OCI-LY7 (cell line): ENCODE data around the gene ITGA7. TPM values are rescaled to one million over a fixed set of nuclear protein-coding genes. Genes with fewer than 3 reads are reported as not detected.

Source experiments
- BruUV-seq: library from RNA; stranded (reverse); fragments of 400-500 nt; replicated peaks from 2 replicates; lab custom pipeline; 2021; lab: Mats Ljungman, UMichigan
- CTCF ChIA-PET: fragments of 300-600 bp; sonication (Branson Sonifier 250); formaldehyde crosslinking; loops from one replicate; lab custom pipeline; 2022; ENCODE audit warnings: antibody characterized with exemption; ENCODE audit not compliant: unreplicated experiment; lab: Charles Lee
- POLR2A ChIA-PET: fragments of 300-600 bp; sonication (Branson Sonifier 250); formaldehyde crosslinking; loops from one replicate; lab custom pipeline; 2022; ENCODE audit warnings: antibody characterized with exemption; lab: Charles Lee
- DNase-seq: peaks from one replicate; pipeline ENCODE4 v3.0.0-alpha.2; 2015; ENCODE audit warnings: low spot score
- H2AFZ ChIP-seq: fragments of 200-600 bp; sonication (generic), shearing (Covaris generic); 2 replicates; pipeline ENCODE4 v1.6.1; 2014; ENCODE audit warnings: mild to moderate bottlenecking, antibody characterized with exemption, low read length, moderate library complexity
- H3K27ac ChIP-seq: fragments of 200-600 bp; sonication (generic); 2 replicates; pipeline ENCODE4 v1.5.1; 2014; ENCODE audit warnings: mixed run types, low read depth, mild to moderate bottlenecking, moderate library complexity, low read length, inconsistent platforms; ENCODE audit not compliant: poor library complexity, severe bottlenecking
- H3K36me3 ChIP-seq: fragments of 200-600 bp; sonication (generic); 2 replicates; pipeline ENCODE4 v1.6.1; 2014; ENCODE audit warnings: mild to moderate bottlenecking, antibody characterized with exemption, low read length, moderate library complexity, mixed read lengths; ENCODE audit not compliant: insufficient read depth
- H3K4me1 ChIP-seq: fragments of 200-600 bp; sonication (generic); 2 replicates; pipeline ENCODE4 v1.5.1; 2014; ENCODE audit warnings: mild to moderate bottlenecking, low read length; ENCODE audit not compliant: insufficient read depth, poor library complexity, severe bottlenecking
- H3K4me2 ChIP-seq: fragments of 200-600 bp; sonication (generic); 2 replicates; pipeline ENCODE4 v1.6.1; 2014; ENCODE audit warnings: mild to moderate bottlenecking, low read length
- H3K4me3 ChIP-seq: fragments of 200-600 bp; sonication (generic); 2 replicates; pipeline ENCODE4 v1.5.1; 2014; ENCODE audit warnings: mild to moderate bottlenecking, low read depth, low read length; ENCODE audit not compliant: poor library complexity, severe bottlenecking
- H3K79me2 ChIP-seq: fragments of 200-600 bp; sonication (generic); 2 replicates; pipeline ENCODE4 v1.6.1; 2016; ENCODE audit warnings: low read depth, mild to moderate bottlenecking, low read length, moderate library complexity, mixed read lengths; ENCODE audit not compliant: insufficient read depth
- H3K9me2 ChIP-seq: fragments of 200-600 bp; sonication (generic); 2 replicates; pipeline ENCODE4 v1.6.1; 2016; ENCODE audit warnings: mild to moderate bottlenecking, low read length, mixed read lengths; ENCODE audit not compliant: insufficient read depth
- H3K9me3 ChIP-seq: fragments of 200-600 bp; sonication (generic); 2 replicates; pipeline ENCODE4 v1.6.1; 2014; ENCODE audit warnings: mild to moderate bottlenecking, mixed run types, low read length, mixed read lengths
- H4K20me1 ChIP-seq: fragments of 200-600 bp; sonication (generic); 2 replicates; pipeline ENCODE4 v1.6.1; 2014; ENCODE audit warnings: mild to moderate bottlenecking, antibody characterized with exemption, low read length, moderate library complexity, mixed read lengths; ENCODE audit not compliant: insufficient read depth
- EZH2phosphoT487 ChIP-seq: fragments of 200-600 bp; sonication (generic); IDR thresholded peaks from 2 replicates; pipeline ENCODE4 v1.6.1; 2018; ENCODE audit warnings: low read depth, borderline replicate concordance, mild to moderate bottlenecking, mixed run types, antibody characterized with exemption, low read length, moderate library complexity, mixed read lengths
- intact Hi-C: fragments of 100-400 bp; cut with micrococcal nuclease; formaldehyde crosslinking; loops from one replicate; pipeline ENCODE4 v1.10.0; 2022; ENCODE audit not compliant: unreplicated experiment
- total RNA-seq, 2 experiments: library from RNA; depleted of rRNA in 1 of 2; stranded (reverse); fragments of >200 nt in 1 of 2; shearing (Covaris generic) in 1 of 2; gene quantifications; 2 replicates each; pipeline ENCODE4 v1.2.3, GENCODE V29; 2014 to 2022
- TF ChIP-seq, protein P1 (sequence below): fragments of 200-600 bp; sonication (generic); conservative IDR thresholded peaks from 2 replicates; pipeline ENCODE4 v1.5.1; 2014; ENCODE audit warnings: mild to moderate bottlenecking, antibody characterized with exemption, low read length, moderate library complexity, mixed read lengths

The ITGA7 gene
- total RNA-seq, 2 experiments from 2014 or later, result 1.5 to 4.0 TPM

DNA sequence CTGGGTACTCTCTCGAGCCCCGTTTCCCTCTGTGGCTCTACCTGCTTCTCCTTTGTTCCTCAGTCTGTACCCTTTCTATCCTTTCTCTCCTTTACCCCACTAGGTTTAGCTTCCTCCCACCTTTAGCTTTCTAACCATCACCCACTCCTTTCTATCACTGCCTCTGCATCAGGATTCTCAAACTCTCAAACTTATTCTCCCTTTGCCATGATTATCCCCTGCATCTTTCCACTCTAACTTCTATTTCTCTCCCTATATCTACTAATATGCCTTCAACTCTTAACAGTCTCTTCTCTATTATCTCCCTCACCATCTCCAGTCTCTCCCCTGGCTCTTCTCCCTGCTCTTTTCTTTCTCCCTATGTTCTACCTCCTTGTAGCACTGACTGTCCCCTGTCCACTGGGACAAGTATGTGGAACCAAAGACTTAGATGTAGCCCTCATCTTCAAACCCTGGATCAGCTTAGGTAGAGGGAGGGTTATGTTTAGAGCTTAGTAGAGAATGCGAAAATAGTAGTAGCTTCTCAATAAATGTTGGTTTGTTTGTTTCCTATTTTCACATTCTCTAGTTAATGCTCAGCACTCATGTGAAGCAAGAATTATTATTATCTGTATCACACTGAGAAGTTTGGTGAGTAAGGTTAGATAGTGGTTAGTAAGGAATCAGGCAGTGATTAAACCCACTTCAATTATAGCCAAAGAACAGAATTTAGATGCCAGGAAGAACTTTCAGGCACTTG, 38.6 kb upstream of the ITGA7 start:
- no TSS peak for BruUV-seq
- H2AFZ ChIP-seq, result no peak overlapping the region
- H3K9me3 ChIP-seq, result no peaks in the 10 kb centered on the region
- peaks cover 40% of the 10 kb centered on the region for H3K4me1 ChIP-seq
- intact Hi-C loops, result no loop called here
- peak overlapping the region; percentile 43 for H3K27ac ChIP-seq
- H3K4me3 ChIP-seq, result peak overlapping the region; percentile 91
- ChIA-PET CTCF (no interaction called here), POLR2A (interaction anchor here (0.6 to 3.7 kb wide), 7 partner anchors 8 to 298 kb away, joined by 3 to 12 read pairs (median 4); partner anchors contain the start of genes ORMDL2, PYM1 and SARNP)
- H4K20me1 ChIP-seq, result peaks cover 17% of the 10 kb centered on the region; the same call in 1 of the 2 replicates
- H3K36me3 ChIP-seq, result peaks cover 40% of the 10 kb centered on the region; the same call in 1 of the 2 replicates
- H3K9me2 ChIP-seq, result no peaks in the 10 kb centered on the region
- H3K4me2 ChIP-seq, result peak overlapping the region; percentile 100
- no peak for TF ChIP-seq EZH2phosphoT487
- TF ChIP-seq, protein P1, sequence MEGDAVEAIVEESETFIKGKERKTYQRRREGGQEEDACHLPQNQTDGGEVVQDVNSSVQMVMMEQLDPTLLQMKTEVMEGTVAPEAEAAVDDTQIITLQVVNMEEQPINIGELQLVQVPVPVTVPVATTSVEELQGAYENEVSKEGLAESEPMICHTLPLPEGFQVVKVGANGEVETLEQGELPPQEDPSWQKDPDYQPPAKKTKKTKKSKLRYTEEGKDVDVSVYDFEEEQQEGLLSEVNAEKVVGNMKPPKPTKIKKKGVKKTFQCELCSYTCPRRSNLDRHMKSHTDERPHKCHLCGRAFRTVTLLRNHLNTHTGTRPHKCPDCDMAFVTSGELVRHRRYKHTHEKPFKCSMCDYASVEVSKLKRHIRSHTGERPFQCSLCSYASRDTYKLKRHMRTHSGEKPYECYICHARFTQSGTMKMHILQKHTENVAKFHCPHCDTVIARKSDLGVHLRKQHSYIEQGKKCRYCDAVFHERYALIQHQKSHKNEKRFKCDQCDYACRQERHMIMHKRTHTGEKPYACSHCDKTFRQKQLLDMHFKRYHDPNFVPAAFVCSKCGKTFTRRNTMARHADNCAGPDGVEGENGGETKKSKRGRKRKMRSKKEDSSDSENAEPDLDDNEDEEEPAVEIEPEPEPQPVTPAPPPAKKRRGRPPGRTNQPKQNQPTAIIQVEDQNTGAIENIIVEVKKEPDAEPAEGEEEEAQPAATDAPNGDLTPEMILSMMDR, result no peak
- H3K79me2 ChIP-seq, result peaks cover 18% of the 10 kb centered on the region; the same call in 1 of the 2 replicates
- DNase-seq, result no peak

DNA sequence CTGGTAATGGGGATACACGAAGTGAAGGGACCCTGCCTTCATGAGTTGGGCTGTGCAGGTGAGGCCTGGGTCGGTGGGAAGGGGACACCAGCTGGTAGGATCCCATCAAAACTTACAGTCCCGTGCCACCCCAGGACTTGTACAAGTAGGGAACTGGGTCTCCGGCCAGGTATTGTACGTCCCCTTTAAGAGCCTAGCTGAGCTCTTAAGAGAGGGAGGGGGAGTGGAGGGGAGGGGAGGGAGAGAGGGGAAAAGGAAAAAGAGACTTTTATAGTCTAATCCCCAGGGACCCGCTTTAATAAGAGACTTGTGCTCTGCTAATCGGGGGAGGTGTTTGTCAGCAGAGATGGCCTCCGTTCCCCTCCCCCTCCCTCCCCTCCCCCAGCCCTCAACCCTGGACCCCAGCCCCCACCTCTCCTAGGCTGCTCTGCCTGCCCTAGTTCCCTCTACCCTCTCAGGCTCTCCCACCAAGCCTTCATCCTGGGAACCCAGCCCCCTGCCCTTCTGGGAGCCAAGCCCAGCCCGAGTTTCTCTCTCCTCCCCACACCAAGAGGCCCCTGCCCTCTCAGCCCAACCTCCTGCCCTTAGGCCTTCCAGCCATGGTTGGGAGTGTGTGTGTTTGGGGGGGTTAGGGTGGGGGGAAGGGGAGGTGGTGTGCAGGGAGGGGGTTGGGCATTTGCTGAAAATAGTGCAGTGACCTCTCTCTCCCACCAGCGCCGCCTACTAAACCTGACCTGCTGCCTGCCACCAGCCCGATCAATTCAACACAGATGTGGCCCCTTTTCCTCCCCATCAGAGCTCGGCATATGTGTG, 37.9 kb upstream of the ITGA7 start:
- Histone ChIP-seq H3K4me2 (peak overlapping the region; percentile 100), H3K36me3 (peaks cover 33% of the 10 kb centered on the region; the same call in 1 of the 2 replicates), H3K4me3 (peak overlapping the region; percentile 91), H3K9me3 (no peaks in the 10 kb centered on the region), H2AFZ (no peak overlapping the region), H3K27ac (peak overlapping the region; percentile 43), H3K4me1 (peaks cover 40% of the 10 kb centered on the region), H4K20me1 (peaks cover 17% of the 10 kb centered on the region; the same call in 1 of the 2 replicates), H3K9me2 (no peaks in the 10 kb centered on the region), H3K79me2 (peaks cover 18% of the 10 kb centered on the region; the same call in 1 of the 2 replicates)
- intact Hi-C loops, result no loop called here
- ChIA-PET POLR2A (interaction anchor here (0.6 to 3.7 kb wide), 13 partner anchors 7 to 182 kb away, joined by 3 to 12 read pairs (median 4); partner anchors contain the start of genes BLOC1S1, ORMDL2, PYM1 and SARNP), CTCF (interaction anchor here (0.6 to 2.1 kb wide), 2 partner anchors 9 to 1192 kb away, joined by 3 to 9 read pairs; no protein-coding TSS in a partner anchor)
- no TSS peak for BruUV-seq
- DNase-seq, result peak; percentile 87
- no peak for TF ChIP-seq EZH2phosphoT487
- TF ChIP-seq, protein P1, result no peak
